ENCODE data around the gene RBM17. TPM values are rescaled to one million over a fixed set of nuclear protein-coding genes. Genes with fewer than 3 reads are reported as not detected.

The RBM17 gene
- total RNA-seq, 1 donor from 2014 or later, result 90.8 TPM

DNA sequence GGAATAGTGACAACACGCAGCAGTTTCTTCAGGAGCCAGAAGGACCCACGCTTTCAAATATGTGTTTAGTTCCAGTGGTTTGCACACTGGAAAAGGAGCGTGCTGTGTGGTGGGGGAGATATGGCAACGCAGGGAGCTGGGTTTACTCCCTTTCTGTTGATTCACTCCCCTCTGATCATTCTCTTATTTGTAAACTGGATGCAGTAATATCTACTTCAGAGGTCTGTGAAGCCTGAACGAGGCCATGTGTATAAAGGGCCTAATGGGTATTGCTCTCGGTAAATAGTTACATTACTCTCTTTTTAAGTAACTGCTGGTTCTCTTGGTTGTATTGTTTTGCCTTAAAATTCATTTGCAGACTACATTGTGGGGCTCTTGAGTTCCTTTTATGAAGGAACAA lies 19.2 kb downstream of the RBM17 start:
- no peak overlapping the region for H3K27ac ChIP-seq
- no peaks in the 10 kb centered on the region for H3K9me3 ChIP-seq
- intact Hi-C loops (cut with DNase I), result loop anchor here (5.0 kb wide), 1 partner anchor 294 kb away; no protein-coding TSS in a partner anchor
- ATAC-seq (no peak), DNase-seq (no peak)
- peaks cover 97% of the 10 kb centered on the region for H3K36me3 ChIP-seq
- no peaks in the 10 kb centered on the region for H3K27me3 ChIP-seq (ENCODE audit: low read depth)
- no peak overlapping the region for H3K4me3 ChIP-seq
- no peak for TF ChIP-seq CTCF (IDR thresholded peaks at IDR 0.05)
- peaks cover 8% of the 10 kb centered on the region for H3K4me1 ChIP-seq

DNA sequence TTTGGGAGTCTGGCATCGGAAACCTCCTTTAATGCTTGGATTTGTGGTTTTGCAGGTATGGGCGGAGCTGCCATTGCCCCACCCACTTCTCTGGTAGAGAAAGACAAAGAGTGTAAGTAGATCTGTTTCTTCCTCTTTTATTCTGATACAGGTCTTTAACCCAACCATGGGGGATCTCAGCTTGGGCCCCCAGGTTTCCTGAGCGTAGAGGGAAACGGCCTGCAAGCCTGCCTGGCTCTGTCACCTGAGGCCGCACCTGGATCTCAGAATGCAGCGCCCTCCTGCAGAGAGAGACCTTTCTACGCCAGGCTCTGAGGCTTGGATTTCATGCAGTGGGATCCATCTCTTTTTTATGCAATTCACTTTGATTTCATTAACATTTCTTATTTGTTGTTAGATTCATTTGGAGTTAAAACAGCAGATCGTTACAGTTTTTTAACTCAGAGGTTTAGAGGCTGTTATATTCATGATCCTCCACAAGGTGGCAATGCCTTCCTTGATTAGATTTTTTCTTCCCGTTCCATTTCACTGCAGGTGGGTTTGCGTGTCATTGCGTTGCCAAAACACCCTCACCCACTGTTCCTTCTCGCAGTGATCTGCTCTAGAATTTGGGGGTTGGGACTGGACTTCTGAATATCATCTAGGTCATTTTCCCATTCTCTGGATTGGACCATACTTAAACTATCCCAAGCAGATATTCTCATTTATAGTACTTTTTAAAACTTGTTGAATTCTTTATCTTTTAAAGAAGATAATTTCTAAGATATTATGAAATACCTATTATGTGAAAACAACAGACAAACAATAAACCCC lies 20.0 kb downstream of the RBM17 start:
- Histone ChIP-seq H3K9me3 (no peaks in the 10 kb centered on the region), H3K27ac (no peak overlapping the region), H3K4me1 (peaks cover 8% of the 10 kb centered on the region), H3K36me3 (peaks cover 99% of the 10 kb centered on the region), H3K27me3 (ENCODE audit: low read depth) (no peaks in the 10 kb centered on the region), H3K4me3 (no peak overlapping the region)
- intact Hi-C loops (cut with DNase I), result loop anchor here (5.0 kb wide), 1 partner anchor 293 kb away; no protein-coding TSS in a partner anchor
- TF ChIP-seq CTCF (IDR thresholded peaks at IDR 0.05), result peak; percentile 72
- ATAC-seq, result peak; percentile 54 to 56
- DNase-seq, result no peak

DNA sequence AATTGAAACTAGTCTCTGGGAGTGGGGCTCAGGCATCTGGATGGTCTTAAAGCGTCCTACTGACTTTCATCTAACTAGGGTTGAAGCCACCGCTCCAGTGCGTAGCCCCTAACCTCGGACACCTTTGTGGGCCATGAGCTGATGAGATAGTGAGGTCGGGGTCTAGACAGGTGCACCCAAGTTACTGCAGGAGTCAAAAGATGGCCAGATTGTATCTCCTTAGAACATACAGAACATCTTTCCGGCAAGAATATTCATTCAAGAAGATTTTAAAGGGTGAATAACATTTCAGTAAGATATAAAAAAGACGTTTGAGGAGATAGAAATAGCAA lies 20.6 kb downstream of the RBM17 start:
- intact Hi-C loops (cut with DNase I), result loop anchor here (5.0 kb wide), 1 partner anchor 293 kb away; no protein-coding TSS in a partner anchor

GRCh38 chr10:6110136-6110535 lies 21.3 kb downstream of the RBM17 start:
- peaks cover 99% of the 10 kb centered on the region for H3K36me3 ChIP-seq
- no peaks in the 10 kb centered on the region for H3K9me3 ChIP-seq
- no peak overlapping the region for H3K4me3 ChIP-seq
- H3K27ac ChIP-seq, result no peak overlapping the region
- no peak for DNase-seq
- peaks cover 15% of the 10 kb centered on the region for H3K4me1 ChIP-seq
- no peak for ATAC-seq
- no peaks in the 10 kb centered on the region for H3K27me3 ChIP-seq (ENCODE audit: low read depth)
- no peak for TF ChIP-seq CTCF (IDR thresholded peaks at IDR 0.05)
- intact Hi-C loops (cut with DNase I), result no loop called here

More for the DNA sequence above, 20.6 kb downstream of the RBM17 start:
- Histone ChIP-seq H3K36me3 (peaks cover 99% of the 10 kb centered on the region), H3K4me3 (no peak overlapping the region), H3K27ac (no peak overlapping the region), H3K27me3 (ENCODE audit: low read depth) (no peaks in the 10 kb centered on the region), H3K4me1 (peaks cover 11% of the 10 kb centered on the region), H3K9me3 (no peaks in the 10 kb centered on the region)
- no peak for ATAC-seq
- DNase-seq, result no peak
- TF ChIP-seq CTCF (IDR thresholded peaks at IDR 0.05), result no peak

DNA sequence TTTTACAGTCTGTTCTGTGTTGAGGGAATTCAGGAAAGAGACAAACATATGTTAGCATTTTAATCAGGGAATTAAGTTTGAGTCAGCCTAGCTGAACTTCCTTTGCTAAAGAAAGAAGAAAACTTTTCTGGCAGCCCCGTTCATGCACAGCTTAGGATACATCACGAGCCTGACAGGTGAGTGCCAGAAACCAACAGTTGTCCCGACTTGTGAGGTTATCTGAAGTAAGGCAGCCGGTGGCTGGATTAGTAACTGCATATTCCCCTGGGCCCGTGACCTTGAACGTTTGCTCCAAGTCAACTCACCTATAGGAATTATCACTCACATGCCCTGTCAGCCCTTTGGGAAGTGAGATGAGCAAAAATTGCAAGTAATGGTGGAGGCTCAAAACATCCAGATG lies 24.1 kb downstream of the RBM17 start:
- H3K4me3 ChIP-seq, result no peak overlapping the region
- no peaks in the 10 kb centered on the region for H3K9me3 ChIP-seq
- DNase-seq (no peak), ATAC-seq (no peak)
- no peak for TF ChIP-seq CTCF (IDR thresholded peaks at IDR 0.05)
- H3K4me1 ChIP-seq, result peaks cover 15% of the 10 kb centered on the region
- intact Hi-C loops (cut with DNase I), result no loop called here
- H3K36me3 ChIP-seq, result peaks cover 91% of the 10 kb centered on the region
- H3K27me3 ChIP-seq (ENCODE audit: low read depth), result no peaks in the 10 kb centered on the region
- no peak overlapping the region for H3K27ac ChIP-seq
